Cardiac septum (tissue), 1 donor: ENCODE data around the gene RASSF3. TPM values are rescaled to one million over a fixed set of nuclear protein-coding genes. Genes with fewer than 3 reads are reported as not detected.

Source experiments
- DNase-seq: peaks from one replicate; pipeline ENCODE4 v3.0.0-alpha.2; 2020; ENCODE audit warnings: low spot score
- intact Hi-C: fragments of 100-400 bp; cut with DNase I; formaldehyde crosslinking; loops from one replicate; pipeline ENCODE4 v1.14.0; 2022
- total RNA-seq: library from RNA; stranded (reverse); fragmentation: NEBNext Ultra II Directional; extraction: Animal tissue kit (Norgen Biotek cat#: 25700); gene quantifications from one replicate; pipeline ENCODE4 v1.2.1, GENCODE V29; 2021
- donor health status: DM: no; HTN: no; CAD: no.

Gene RASSF3
- total RNA-seq, 1 donor from 2014 or later, result 98.8 TPM

- intact Hi-C loops, result no loop called here
- DNase-seq, result no peak
Measured at GRCh38 chr12:64663015-64663414, 52.7 kb downstream of the RASSF3 start.

- intact Hi-C loops, result loop anchor here (5.0 kb wide), 1 partner anchor 38 kb away; no protein-coding TSS in a partner anchor
Measured at GRCh38 chr12:64665514-64665913, 55.2 kb downstream of the RASSF3 start.

GRCh38 chr12:64666054-64666914, 56.0 kb downstream of the RASSF3 start:
- DNase-seq, result peak; percentile 59
- intact Hi-C loops, result loop anchor here (5.0 kb wide), 1 partner anchor 39 kb away; no protein-coding TSS in a partner anchor

More at GRCh38 chr12:64665514-64665913, 55.2 kb downstream of the RASSF3 start:
- DNase-seq, result peak; percentile 46

- peak; percentile 14 for DNase-seq
- intact Hi-C loops, result loop anchor here (5.0 kb wide), 1 partner anchor 40 kb away; no protein-coding TSS in a partner anchor
Measured at GRCh38 chr12:64667793-64668192, 57.5 kb downstream of the RASSF3 start.

- DNase-seq, result peak; percentile 89
- intact Hi-C loops, result loop anchor here (5.0 kb wide), 1 partner anchor 42 kb away; no protein-coding TSS in a partner anchor
Measured at GRCh38 chr12:64669270-64669842, 59.1 kb downstream of the RASSF3 start.

- intact Hi-C loops, result loop anchor here (5.0 kb wide), 1 partner anchor 58 kb away; the partner anchor contains the start of gene RASSF3
- DNase-seq, result peak; percentile 68
Measured at GRCh38 chr12:64670019-64670418, 59.7 kb downstream of the RASSF3 start.

- DNase-seq, result peak; percentile 39
- intact Hi-C loops, result loop anchor here (5.0 kb wide), 1 partner anchor 59 kb away; the partner anchor contains the start of gene RASSF3
Measured at GRCh38 chr12:64670919-64671639, 60.8 kb downstream of the RASSF3 start.

- intact Hi-C loops, result loop anchor here (5.0 kb wide), 1 partner anchor 59 kb away; the partner anchor contains the start of gene RASSF3
- DNase-seq, result peak; percentile 24
Measured at GRCh38 chr12:64671681-64672080, 61.4 kb downstream of the RASSF3 start.

- DNase-seq, result peak; percentile 76
- intact Hi-C loops, result loop anchor here (5.0 kb wide), 1 partner anchor 61 kb away; the partner anchor contains the start of gene RASSF3
Measured at GRCh38 chr12:64672925-64673409, 62.7 kb downstream of the RASSF3 start.

- intact Hi-C loops, result loop anchor here (5.0 kb wide), 1 partner anchor 61 kb away; the partner anchor contains the start of gene RASSF3
- DNase-seq, result peak; percentile 10
Measured at GRCh38 chr12:64673490-64674169, 63.3 kb downstream of the RASSF3 start.

- DNase-seq, result peak; percentile 44
- intact Hi-C loops, result loop anchor here (5.0 kb wide), 1 partner anchor 62 kb away; the partner anchor contains the start of gene RASSF3
Measured at GRCh38 chr12:64674367-64674922, 64.2 kb downstream of the RASSF3 start.

- peak; percentile 74 for DNase-seq
- intact Hi-C loops, result no loop called here
Measured at GRCh38 chr12:64675795-64676194, 65.5 kb downstream of the RASSF3 start.

- intact Hi-C loops, result no loop called here
- DNase-seq, result peak; percentile 36
Measured at GRCh38 chr12:64678248-64678647, 68.0 kb downstream of the RASSF3 start.

GRCh38 chr12:64678835-64679234, 68.5 kb downstream of the RASSF3 start:
- intact Hi-C loops, result no loop called here
- peak; percentile 43 for DNase-seq

GRCh38 chr12:64679487-64680001, 69.2 kb downstream of the RASSF3 start:
- intact Hi-C loops, result loop anchor here (5.0 kb wide), 1 partner anchor 52 kb away; no protein-coding TSS in a partner anchor
- peak; percentile 80 for DNase-seq

- peak; percentile 15 for DNase-seq
- intact Hi-C loops, result loop anchor here (5.0 kb wide), 1 partner anchor 53 kb away; no protein-coding TSS in a partner anchor
Measured at GRCh38 chr12:64680235-64680634, 69.9 kb downstream of the RASSF3 start.

GRCh38 chr12:64681200-64682052, 71.1 kb downstream of the RASSF3 start:
- peak; percentile 70 for DNase-seq
- intact Hi-C loops, result loop anchor here (5.0 kb wide), 1 partner anchor 54 kb away; no protein-coding TSS in a partner anchor
